IPS-18a (cell line): ENCODE results near the gene TMCO4.

Experiments used
- H3K27ac ChIP-seq: one replicate; pipeline ENCODE4 v1.5.1; 2013; ENCODE audit warnings: low read length
- H3K27me3 ChIP-seq: one replicate; pipeline ENCODE4 v1.6.1; 2013; ENCODE audit warnings: mild to moderate bottlenecking, low read length; ENCODE audit not compliant: control insufficient read depth, insufficient read depth
- H3K36me3 ChIP-seq: one replicate; pipeline ENCODE4 v1.6.1; 2013; ENCODE audit warnings: low read depth, low read length; ENCODE audit not compliant: control insufficient read depth
- H3K4me1 ChIP-seq: one replicate; pipeline ENCODE4 v1.6.1; 2013; ENCODE audit warnings: low read depth, low read length; ENCODE audit not compliant: control insufficient read depth
- H3K4me3 ChIP-seq: one replicate; pipeline ENCODE4 v1.5.1; 2013; ENCODE audit warnings: low read length
- H3K9ac ChIP-seq: one replicate; pipeline ENCODE4 v1.6.1; 2013; ENCODE audit warnings: mild to moderate bottlenecking, low read length, moderate library complexity
- H3K9me3 ChIP-seq: one replicate; pipeline ENCODE4 v1.6.1; 2013; ENCODE audit warnings: low read depth, low read length; ENCODE audit not compliant: control insufficient read depth

Gene TMCO4

GRCh38 chr1:19812875-19813642 is 13.3 kb upstream of the TMCO4 start:
- Histone ChIP-seq H3K36me3 (no peaks in the 10 kb centered on the region), H3K27me3 (no peaks in the 10 kb centered on the region), H3K9ac (no peak overlapping the region), H3K27ac (no peak overlapping the region), H3K4me1 (peaks cover 23% of the 10 kb centered on the region), H3K4me3 (no peak overlapping the region), H3K9me3 (no peaks in the 10 kb centered on the region)

GRCh38 chr1:19811206-19811851 is 11.6 kb upstream of the TMCO4 start:
- H3K27me3 ChIP-seq = no peaks in the 10 kb centered on the region
- no peak overlapping the region for H3K27ac ChIP-seq
- no peaks in the 10 kb centered on the region for H3K9me3 ChIP-seq
- H3K4me1 ChIP-seq = peaks cover 9% of the 10 kb centered on the region
- H3K36me3 ChIP-seq = no peaks in the 10 kb centered on the region
- H3K4me3 ChIP-seq = no peak overlapping the region
- H3K9ac ChIP-seq = no peak overlapping the region

GRCh38 chr1:19809044-19809750 is 9.5 kb upstream of the TMCO4 start:
- no peak overlapping the region for H3K9ac ChIP-seq
- H3K27ac ChIP-seq = no peak overlapping the region
- H3K27me3 ChIP-seq = no peaks in the 10 kb centered on the region
- H3K36me3 ChIP-seq = no peaks in the 10 kb centered on the region
- no peaks in the 10 kb centered on the region for H3K4me1 ChIP-seq
- no peaks in the 10 kb centered on the region for H3K9me3 ChIP-seq
- no peak overlapping the region for H3K4me3 ChIP-seq

- Histone ChIP-seq H3K36me3 (no peaks in the 10 kb centered on the region), H3K27ac (no peak overlapping the region), H3K9me3 (no peaks in the 10 kb centered on the region), H3K4me1 (no peaks in the 10 kb centered on the region), H3K27me3 (no peaks in the 10 kb centered on the region), H3K4me3 (no peak overlapping the region), H3K9ac (no peak overlapping the region)
Measured at GRCh38 chr1:19808351-19808750, 8.6 kb upstream of the TMCO4 start.

GRCh38 chr1:19804831-19805251 is 5.1 kb upstream of the TMCO4 start:
- no peaks in the 10 kb centered on the region for H3K36me3 ChIP-seq
- peaks cover 20% of the 10 kb centered on the region for H3K27me3 ChIP-seq
- no peak overlapping the region for H3K9ac ChIP-seq
- peaks cover 6% of the 10 kb centered on the region for H3K4me1 ChIP-seq
- H3K27ac ChIP-seq = no peak overlapping the region
- H3K9me3 ChIP-seq = no peaks in the 10 kb centered on the region
- H3K4me3 ChIP-seq = no peak overlapping the region

- peaks cover 6% of the 10 kb centered on the region for H3K4me1 ChIP-seq
- H3K9ac ChIP-seq = no peak overlapping the region
- peaks cover 38% of the 10 kb centered on the region for H3K27me3 ChIP-seq
- no peaks in the 10 kb centered on the region for H3K36me3 ChIP-seq
- H3K27ac ChIP-seq = no peak overlapping the region
- no peak overlapping the region for H3K4me3 ChIP-seq
- H3K9me3 ChIP-seq = no peaks in the 10 kb centered on the region
Measured at GRCh38 chr1:19802269-19802668, 2.6 kb upstream of the TMCO4 start.

- Histone ChIP-seq H3K27ac (no peak overlapping the region), H3K4me1 (peaks cover 6% of the 10 kb centered on the region), H3K27me3 (peaks cover 38% of the 10 kb centered on the region), H3K36me3 (no peaks in the 10 kb centered on the region), H3K9me3 (no peaks in the 10 kb centered on the region), H3K9ac (no peak overlapping the region), H3K4me3 (peak overlapping the region; percentile 49)
Measured at GRCh38 chr1:19800076-19800804, 524 bp upstream of the TMCO4 start.

- Histone ChIP-seq H3K9me3 (no peaks in the 10 kb centered on the region), H3K36me3 (no peaks in the 10 kb centered on the region), H3K4me1 (peaks cover 6% of the 10 kb centered on the region), H3K9ac (no peak overlapping the region), H3K4me3 (no peak overlapping the region), H3K27ac (no peak overlapping the region), H3K27me3 (peaks cover 38% of the 10 kb centered on the region)
Measured at GRCh38 chr1:19798486-19799229, 1.1 kb downstream of the TMCO4 start.

GRCh38 chr1:19797827-19798226 is 1.9 kb downstream of the TMCO4 start:
- H3K9me3 ChIP-seq = no peaks in the 10 kb centered on the region
- no peak overlapping the region for H3K9ac ChIP-seq
- H3K36me3 ChIP-seq = no peaks in the 10 kb centered on the region
- H3K4me1 ChIP-seq = peaks cover 6% of the 10 kb centered on the region
- H3K4me3 ChIP-seq = no peak overlapping the region
- peaks cover 38% of the 10 kb centered on the region for H3K27me3 ChIP-seq
- H3K27ac ChIP-seq = no peak overlapping the region

GRCh38 chr1:19794583-19794982 is 5.1 kb downstream of the TMCO4 start:
- Histone ChIP-seq H3K9ac (no peak overlapping the region), H3K27me3 (peaks cover 17% of the 10 kb centered on the region), H3K27ac (no peak overlapping the region), H3K36me3 (no peaks in the 10 kb centered on the region), H3K4me3 (no peak overlapping the region), H3K9me3 (no peaks in the 10 kb centered on the region), H3K4me1 (no peaks in the 10 kb centered on the region)
